Psoas muscle (tissue), 8 donors: ENCODE measurements around the gene MMAB. TPM values are rescaled to one million over a fixed set of nuclear protein-coding genes. Genes with fewer than 3 reads are reported as not detected.
A peak's percentile ranks its signal among the peaks of the same experiment; 100 is the strongest.

ENCODE experiments used
- ATAC-seq, 4 donors: fragments of 200-7000 bp; cut with Tn5 transposase; one replicate each; pipeline ENCODE4 v1.9.1; 2020; ENCODE audit warnings: moderate library complexity in 3 of 4, mild to moderate bottlenecking in 2 of 4
- DNase-seq, 2 donors: peaks; one replicate each; pipeline ENCODE4 v3.0.0-alpha.2; 2020
- H3K27ac ChIP-seq: fragments of 200-600 bp; one replicate; pipeline ENCODE4 v1.8.0; 2022
- H3K27me3 ChIP-seq, 3 donors: fragments of 200-600 bp in 1 of 3; one replicate each; pipeline versions ENCODE4 v1.6.1 to v1.8.0; 2013 to 2022; ENCODE audit warnings: low read length in 2 of 3, mild to moderate bottlenecking in 2 of 3, moderate library complexity in 1 of 3; ENCODE audit not compliant: insufficient read depth in 3 of 3
- H3K36me3 ChIP-seq, 2 donors: fragments of 200-600 bp in 1 of 2; one replicate each; pipeline versions ENCODE4 v1.6.1 to v1.8.0; 2013 to 2022; ENCODE audit warnings: low read depth in 1 of 2, mild to moderate bottlenecking in 1 of 2, moderate library complexity in 1 of 2; ENCODE audit not compliant: insufficient read depth in 1 of 2
- H3K4me1 ChIP-seq: fragments of 200-600 bp; one replicate; pipeline ENCODE4 v1.8.0; 2022
- H3K4me3 ChIP-seq: fragments of 200-600 bp; one replicate; pipeline ENCODE4 v1.8.0; 2022; ENCODE audit warnings: mild to moderate bottlenecking
- H3K9me3 ChIP-seq: fragments of 200-600 bp; one replicate; pipeline ENCODE4 v1.8.0; 2022
- CTCF ChIP-seq: fragments of 200-600 bp; IDR thresholded peaks from one replicate; pipeline ENCODE4 v1.8.0; 2022; ENCODE audit warnings: antibody characterized with exemption
- WGBS, 3 donors: extraction: QIAGEN DNeasy Blood & Tissue Kit; methylation state at CpG; one replicate each; pipeline versions ENCODE4 v1.1.6 to v1.1.7; 2013; 5-methylcytosine and 5-hydroxymethylcytosine counted together
- intact Hi-C, 2 donors: fragments of 100-400 bp; cut with DNase I; formaldehyde crosslinking; loops; one replicate each; pipeline versions ENCODE4 v1.11.0 to v1.14.2; 2022
- polyA plus RNA-seq, 3 donors: library from polyadenylated mRNA; stranded (reverse); fragments of 200-250 nt; gene quantifications; one replicate each; pipeline ENCODE4 v1.2.3, GENCODE V29; 2013
- total RNA-seq, 4 donors: library from RNA; stranded (reverse); fragmentation: NEBNext Ultra II Directional in 2 of 4; extraction: Animal tissue kit (Norgen Biotek cat#: 25700) in 2 of 4; gene quantifications; one replicate each; pipeline versions ENCODE4 v1.2.1 to v1.2.4, GENCODE V29; 2021 to 2023
- donor health status: healthy with polysubstance abuse.
- donor health status: DM: no; HTN: no; CAD: no; lungs with moderate emphysema.
- donor health status: Bipolar disorder and iron deficiency.
- donor health status: healthy.
- donor health status: DM: yes; HTN: yes; CAD: no.
- donor health status: DM: no; HTN: no; CAD: no.
- donor health status: DM: no; HTN: no; CAD: no.
- donor health status: DM: yes; HTN: yes; CAD: no.

Gene MMAB
- total and polyA plus RNA-seq, 7 donors: 17.3 to 43.3 (median 34.1) TPM

GRCh38 chr12:109525279-109525585 is 48.1 kb downstream of the MMAB start:
- no peaks in the 10 kb centered on the region for H3K4me1 ChIP-seq
- H3K36me3 ChIP-seq: peaks cover 0 to 99% of the 10 kb centered on the region in 2 donors
- H3K9me3 ChIP-seq: no peaks in the 10 kb centered on the region
- ATAC-seq: no peak
- TF ChIP-seq CTCF: no peak
- no peaks in the 10 kb centered on the region for H3K27me3 ChIP-seq
- WGBS, 3 donors: 90 to 94% (median 92%) methylated on average over 3 of the region's 3 CpGs
- intact Hi-C loops: no loop called here
- no peak overlapping the region for H3K4me3 ChIP-seq
- DNase-seq: no peak
- no peak overlapping the region for H3K27ac ChIP-seq

GRCh38 chr12:109524466-109525278 is 48.6 kb downstream of the MMAB start:
- ATAC-seq (no peak), DNase-seq (no peak)
- no peaks in the 10 kb centered on the region for H3K9me3 ChIP-seq
- peaks cover 0 to 99% of the 10 kb centered on the region in 2 donors for H3K36me3 ChIP-seq
- WGBS, 3 donors: 81 to 87% (median 85%) methylated on average over 26 of the region's 26 CpGs
- intact Hi-C loops: loop anchor here in 1 of 2 donors (5.0 kb wide), 1 partner anchor 73 kb away; no protein-coding TSS in a partner anchor
- H3K4me1 ChIP-seq: no peaks in the 10 kb centered on the region
- H3K27ac ChIP-seq: no peak overlapping the region
- H3K4me3 ChIP-seq: no peak overlapping the region
- H3K27me3 ChIP-seq: no peaks in the 10 kb centered on the region
- no peak for TF ChIP-seq CTCF

GRCh38 chr12:109523504-109523903 is 49.8 kb downstream of the MMAB start:
- Histone ChIP-seq H3K27ac (no peak overlapping the region), H3K9me3 (no peaks in the 10 kb centered on the region), H3K4me3 (no peak overlapping the region), H3K4me1 (peaks cover 1% of the 10 kb centered on the region), H3K27me3 (no peaks in the 10 kb centered on the region), H3K36me3 (peaks cover 0 to 98% of the 10 kb centered on the region in 2 donors)
- whole genome bisulfite sequencing, 3 donors: 86 to 89% (median 89%) methylated on average over 5 of the region's 5 CpGs
- ATAC-seq (no peak), DNase-seq (no peak)
- intact Hi-C loops: loop anchor here in 1 of 2 donors (5.0 kb wide), 1 partner anchor 74 kb away; no protein-coding TSS in a partner anchor
- TF ChIP-seq CTCF: no peak

- intact Hi-C loops: loop anchor here in 1 of 2 donors (5.0 kb wide), 1 partner anchor 74 kb away; no protein-coding TSS in a partner anchor
- ATAC-seq: peak in 3 of 4 donors; percentile 20 to 58 (median 45)
- WGBS, 3 donors: 39 to 67% (median 45%) methylated on average over 10 of the region's 10 CpGs
- no peaks in the 10 kb centered on the region for H3K27me3 ChIP-seq
- no peak overlapping the region for H3K27ac ChIP-seq
- DNase-seq: peak in 1 of 2 donors; percentile 28
- no peak overlapping the region for H3K4me3 ChIP-seq
- H3K36me3 ChIP-seq: peaks cover 0 to 98% of the 10 kb centered on the region in 2 donors
- TF ChIP-seq CTCF: no peak
- H3K4me1 ChIP-seq: peaks cover 5% of the 10 kb centered on the region
- no peaks in the 10 kb centered on the region for H3K9me3 ChIP-seq
Measured at GRCh38 chr12:109523071-109523470, 50.2 kb downstream of the MMAB start.
